Measurements from ENCODE around the gene MOSMO. TPM values are rescaled to one million over a fixed set of nuclear protein-coding genes. Genes with fewer than 3 reads are reported as not detected.

Gene MOSMO
- total and polyA plus RNA-seq, 2 donors (not counting 3 experiments of a cell fraction or from before 2014, with no cell fraction given): 15.9 to 22.0 TPM

GRCh38 chr16:22091721-22092120 is 83.8 kb downstream of the MOSMO start:
- Histone ChIP-seq H3K9ac (replicated peaks; ENCODE audit: extremely low read depth, insufficient read depth, low read length) (no peak overlapping the region), H4K20me1 (replicated peaks; ENCODE audit: control insufficient read depth, extremely low read depth, insufficient read depth, low read length) (no peaks in the 10 kb centered on the region), H3K9me1 (replicated peaks; ENCODE audit: control insufficient read depth, extremely low read depth, insufficient read depth, low read length) (no peaks in the 10 kb centered on the region), H3K4me3 (replicated peaks in 1 of 3; ENCODE audit: insufficient read depth in 1 of 3, low read depth in 1 of 3, low read length in 3 of 3) (no peak overlapping the region), H3K9me3 (replicated peaks; ENCODE audit: control insufficient read depth, insufficient read depth, low read length) (no peaks in the 10 kb centered on the region), H2AFZ (ENCODE audit: low read depth, low read length) (no peak overlapping the region), H3K79me2 (ENCODE audit: control insufficient read depth, insufficient read depth, low read length) (no peaks in the 10 kb centered on the region), H3K4me1 (ENCODE audit: control insufficient read depth, extremely low read depth, insufficient read depth, low read length) (no peaks in the 10 kb centered on the region), H3K36me3 (ENCODE audit: control insufficient read depth in 2 of 2, extremely low read depth in 1 of 2, insufficient read depth in 2 of 2, low read length in 2 of 2) (no peaks in the 10 kb centered on the region), H3K27me3 (ENCODE audit: control insufficient read depth in 2 of 2, insufficient read depth in 2 of 2, low read length in 2 of 2) (no peaks in the 10 kb centered on the region), H3K4me2 (ENCODE audit: insufficient read depth, low read length) (no peak overlapping the region), H3K27ac (ENCODE audit: insufficient read depth, low read depth, low read length) (no peak overlapping the region)
- BruUV-seq (replicated peaks): no TSS peak
- POLR2A ChIA-PET: no interaction called here
- FAIRE-seq (no peak), DNase-seq (ENCODE audit: low read depth, low spot score) (no peak)
- CTCF ChIA-PET: interaction anchor here (1.2 to 3.7 kb wide), 4 partner anchors 9 to 101 kb away, joined by 4 to 30 read pairs (median 5); no protein-coding TSS in a partner anchor
- dilution Hi-C loops (cut with MboI; ENCODE audit: extremely low pct_ligation_motif_present, low sequenced_read_pairs) (no loop called here), intact Hi-C loops (cut with micrococcal nuclease) (no loop called here)
- TF ChIP-seq POLR2A (IDR thresholded peaks at IDR 0.05; ENCODE audit: low read depth, low read length) (no peak), FOS (IDR thresholded peaks at IDR 0.05; ENCODE audit: borderline replicate concordance, insufficient read depth, low read length) (no peak), GATA2 (IDR thresholded peaks at IDR 0.05; ENCODE audit: insufficient read depth, insufficient read length, low read depth, low read length) (no peak), JUN (IDR thresholded peaks at IDR 0.05; ENCODE audit: borderline replicate concordance, insufficient read depth, insufficient read length, low read depth) (no peak), EZH2 (IDR thresholded peaks at IDR 0.05; ENCODE audit: borderline replicate concordance, low read depth, low read length, severe bottlenecking) (no peak), POLR2AphosphoS5 (IDR thresholded peaks at IDR 0.05; ENCODE audit: insufficient read depth, low read depth, low read length) (no peak), MYC (IDR thresholded peaks at IDR 0.05; ENCODE audit: low read depth, low read length) (no peak)
- TF ChIP-seq, protein P1, sequence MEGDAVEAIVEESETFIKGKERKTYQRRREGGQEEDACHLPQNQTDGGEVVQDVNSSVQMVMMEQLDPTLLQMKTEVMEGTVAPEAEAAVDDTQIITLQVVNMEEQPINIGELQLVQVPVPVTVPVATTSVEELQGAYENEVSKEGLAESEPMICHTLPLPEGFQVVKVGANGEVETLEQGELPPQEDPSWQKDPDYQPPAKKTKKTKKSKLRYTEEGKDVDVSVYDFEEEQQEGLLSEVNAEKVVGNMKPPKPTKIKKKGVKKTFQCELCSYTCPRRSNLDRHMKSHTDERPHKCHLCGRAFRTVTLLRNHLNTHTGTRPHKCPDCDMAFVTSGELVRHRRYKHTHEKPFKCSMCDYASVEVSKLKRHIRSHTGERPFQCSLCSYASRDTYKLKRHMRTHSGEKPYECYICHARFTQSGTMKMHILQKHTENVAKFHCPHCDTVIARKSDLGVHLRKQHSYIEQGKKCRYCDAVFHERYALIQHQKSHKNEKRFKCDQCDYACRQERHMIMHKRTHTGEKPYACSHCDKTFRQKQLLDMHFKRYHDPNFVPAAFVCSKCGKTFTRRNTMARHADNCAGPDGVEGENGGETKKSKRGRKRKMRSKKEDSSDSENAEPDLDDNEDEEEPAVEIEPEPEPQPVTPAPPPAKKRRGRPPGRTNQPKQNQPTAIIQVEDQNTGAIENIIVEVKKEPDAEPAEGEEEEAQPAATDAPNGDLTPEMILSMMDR (IDR thresholded peaks at IDR 0.05; ENCODE audit: extremely low read depth in 1 of 2, insufficient read depth in 1 of 2, low read depth in 1 of 2, low read length in 2 of 2): no peak
- TF ChIP-seq, protein P2, sequence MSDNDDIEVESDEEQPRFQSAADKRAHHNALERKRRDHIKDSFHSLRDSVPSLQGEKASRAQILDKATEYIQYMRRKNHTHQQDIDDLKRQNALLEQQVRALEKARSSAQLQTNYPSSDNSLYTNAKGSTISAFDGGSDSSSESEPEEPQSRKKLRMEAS (IDR thresholded peaks at IDR 0.05; ENCODE audit: insufficient read depth, insufficient read length): no peak

All from endothelial cell of umbilical vein (primary cell).